22Rv1 (cell line): ENCODE measurements around the gene DNMT3A.

Experiments used
- H3K27ac ChIP-seq: fragments of 450-650 bp; 2 replicates; pipeline ENCODE4 v1.5.1; 2017
- CTCF ChIP-seq: fragments of 450-650 bp; IDR thresholded peaks from 2 replicates; pipeline ENCODE4 v1.5.1; 2017; ENCODE audit warnings: mild to moderate bottlenecking
- ZFX ChIP-seq: fragments of 450-650 bp; IDR thresholded peaks from 2 replicates; pipeline ENCODE4 v1.6.1; 2017; ENCODE audit warnings: antibody characterized with exemption, borderline replicate concordance

Gene DNMT3A

DNA sequence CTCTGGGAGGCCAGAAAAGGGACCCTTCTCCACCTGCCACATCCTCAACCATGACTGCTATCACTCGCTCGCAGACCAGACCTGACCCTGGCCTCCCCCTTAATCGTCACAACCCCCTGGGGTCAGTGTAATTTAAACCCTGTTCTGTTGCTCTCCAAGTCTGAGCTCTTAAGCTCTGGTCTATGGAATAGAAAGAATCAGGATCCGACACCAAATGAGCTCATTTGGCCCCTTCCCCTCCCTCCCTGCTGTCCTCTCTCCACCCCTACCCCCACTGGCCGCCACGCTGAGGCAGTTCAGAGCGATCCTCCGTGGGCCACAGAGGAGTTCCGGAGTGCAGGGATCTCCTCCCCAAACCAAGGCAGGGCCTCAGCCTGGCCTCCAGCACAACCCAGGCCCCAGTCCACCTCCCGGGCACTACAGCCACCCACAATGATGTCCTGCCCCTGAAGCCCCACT, 5.3 kb downstream of the DNMT3A start:
- no peak overlapping the region for H3K27ac ChIP-seq
- TF ChIP-seq CTCF (no peak), ZFX (no peak)

- TF ChIP-seq ZFX (no peak), CTCF (no peak)
- no peak overlapping the region for H3K27ac ChIP-seq
Observed at GRCh38 chr2:25335971-25336370, 5.8 kb downstream of the DNMT3A start.

DNA sequence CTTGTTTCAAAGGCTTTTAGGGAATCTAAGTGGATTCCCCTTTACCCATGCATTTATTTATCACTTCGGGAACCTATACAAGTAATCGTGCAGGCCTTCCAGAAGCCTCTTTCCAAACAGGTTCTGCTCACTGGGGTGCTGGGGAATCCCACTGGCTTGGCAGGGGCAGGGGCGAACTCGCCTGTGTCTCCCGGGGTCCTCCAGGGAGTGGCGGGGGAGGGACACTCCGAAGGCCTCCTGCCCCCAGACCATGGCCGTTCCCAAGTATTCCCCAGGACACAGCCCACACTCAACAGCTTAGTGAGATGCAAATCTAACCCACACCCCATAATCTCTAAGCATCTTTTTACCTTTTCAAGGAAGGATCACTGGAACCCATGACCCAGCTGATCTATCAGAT, 6.5 kb downstream of the DNMT3A start:
- no peak overlapping the region for H3K27ac ChIP-seq
- no peak for TF ChIP-seq ZFX

DNA sequence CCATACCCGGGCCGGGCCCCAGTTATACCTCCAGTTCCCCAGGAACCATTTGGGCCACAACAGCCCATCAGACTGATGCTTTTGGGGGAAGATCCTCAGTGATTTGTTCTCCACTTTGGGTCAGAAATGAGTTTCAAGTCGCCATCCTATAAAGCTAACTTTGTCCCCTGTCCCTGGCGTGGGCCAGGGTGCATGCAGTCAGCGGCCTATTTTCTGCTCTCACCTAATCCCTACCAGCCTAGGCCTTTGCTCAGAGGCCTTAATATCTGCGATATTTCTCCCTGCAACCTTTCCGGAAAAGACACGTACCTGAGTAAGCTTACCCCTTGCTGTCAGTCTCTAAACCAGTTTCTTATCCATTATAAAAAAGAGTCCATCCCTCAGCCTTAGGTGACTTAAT, 7.2 kb downstream of the DNMT3A start:
- TF ChIP-seq ZFX (no peak), CTCF (no peak)
- no peak overlapping the region for H3K27ac ChIP-seq

DNA sequence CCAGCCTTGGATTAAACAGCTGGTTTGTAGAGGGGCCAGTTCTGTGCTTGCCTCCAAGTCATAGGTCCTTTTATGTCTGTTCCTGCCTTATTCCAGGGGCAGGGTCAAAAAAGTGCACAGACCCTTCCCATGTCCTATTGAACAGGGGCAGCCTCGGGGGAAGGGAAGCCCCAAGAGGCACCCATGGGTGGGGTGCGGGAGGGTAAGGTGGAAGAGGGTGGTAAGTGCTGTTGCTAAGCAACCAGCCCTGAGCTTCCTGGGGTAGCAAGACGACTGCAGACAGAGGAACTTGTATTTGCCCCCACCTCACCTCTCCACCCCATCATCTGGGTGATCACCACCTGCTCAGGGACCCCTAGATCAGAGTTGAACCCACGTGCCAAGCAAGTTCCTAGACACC, 7.7 kb downstream of the DNMT3A start:
- no peak for TF ChIP-seq ZFX
- TF ChIP-seq CTCF = no peak
- no peak overlapping the region for H3K27ac ChIP-seq

- TF ChIP-seq ZFX = no peak
- TF ChIP-seq CTCF = no peak
Observed at GRCh38 chr2:25332571-25332970, 9.2 kb downstream of the DNMT3A start.

DNA sequence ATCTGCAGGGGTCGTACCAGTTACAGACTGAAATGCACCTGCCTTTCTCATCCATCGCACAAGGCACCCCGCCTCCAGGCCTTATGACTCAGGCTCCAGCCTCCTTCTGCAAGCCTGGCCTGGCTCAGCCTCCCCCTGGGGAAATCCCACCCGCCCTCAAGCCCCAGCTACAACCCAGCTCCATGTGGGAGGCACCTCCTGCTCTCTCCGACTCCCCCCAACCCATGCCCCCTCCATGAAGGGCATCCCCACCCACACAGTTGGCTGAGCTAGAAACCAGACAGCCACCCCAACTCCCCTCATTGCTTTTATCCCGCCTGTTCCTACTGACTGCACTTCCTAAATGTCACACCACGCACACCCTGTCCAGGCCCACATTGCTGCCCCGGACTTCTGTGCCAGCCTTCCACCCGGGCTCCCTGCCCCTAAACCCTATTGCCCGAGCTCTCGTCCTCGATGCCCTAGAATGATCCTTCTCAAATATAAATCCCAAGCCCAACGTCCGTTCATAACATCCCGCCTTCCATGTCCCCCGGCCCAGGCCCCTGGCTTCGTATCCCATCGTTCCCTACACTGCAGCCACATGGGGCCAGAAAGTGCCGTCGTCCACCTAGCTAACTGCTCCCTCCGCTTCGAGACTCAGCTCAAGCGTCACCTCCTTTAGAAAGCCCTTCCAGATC, 9.9 kb downstream of the DNMT3A start:
- no peak overlapping the region for H3K27ac ChIP-seq
- TF ChIP-seq ZFX = no peak
- TF ChIP-seq CTCF = no peak

More at GRCh38 chr2:25332571-25332970, 9.2 kb downstream of the DNMT3A start:
- no peak overlapping the region for H3K27ac ChIP-seq

DNA sequence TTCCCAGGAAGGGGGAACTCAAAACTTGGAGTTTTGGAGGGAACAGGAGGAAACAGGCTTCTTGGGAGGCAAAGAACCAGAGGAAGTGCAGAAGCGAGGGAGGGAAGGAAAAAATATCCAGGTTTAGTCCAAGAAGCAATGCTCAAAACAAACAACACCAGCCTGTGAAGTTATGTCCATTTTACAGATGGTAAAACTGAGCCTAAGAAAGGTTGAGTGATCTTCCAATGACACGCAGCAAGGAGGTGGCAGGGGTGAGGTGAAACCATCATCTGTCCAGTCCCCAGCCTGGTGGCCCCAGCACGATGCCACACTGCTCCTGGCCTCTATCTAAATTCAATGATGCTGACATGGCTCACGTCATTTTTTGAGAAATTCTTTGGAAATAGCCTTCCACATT, 10.8 kb downstream of the DNMT3A start:
- H3K27ac ChIP-seq = no peak overlapping the region
- TF ChIP-seq CTCF = no peak
- TF ChIP-seq ZFX = no peak
